Tibial nerve (tissue), 4 donors: ENCODE data around the gene EMX1.

Experiments used
- CTCF ChIP-seq, 5 experiments: fragments of 200-600 bp in 3 of 5; fragments of 450-650 bp in 2 of 5; sonication (generic) in 3 of 5; IDR thresholded peaks; one replicate each; pipeline ENCODE4 v1.5.1; 2016 to 2019; ENCODE audit warnings: antibody characterized with exemption in 5 of 5, mild to moderate bottlenecking in 3 of 5, moderate library complexity in 2 of 5
- EP300 ChIP-seq, 2 donors: sonication (generic); formaldehyde crosslinking; IDR thresholded peaks; one replicate each; pipeline ENCODE4 v1.6.1; 2017; ENCODE audit warnings: antibody characterized with exemption in 2 of 2, mild to moderate bottlenecking in 1 of 2
- POLR2A ChIP-seq, 2 donors: fragments of 450-650 bp; IDR thresholded peaks; one replicate each; pipeline ENCODE4 v1.6.1; 2017; ENCODE audit warnings: antibody characterized with exemption in 2 of 2, mild to moderate bottlenecking in 2 of 2, moderate library complexity in 2 of 2

- no peak for TF ChIP-seq CTCF (IDR thresholded peaks at IDR 0.05)
- TF ChIP-seq POLR2A (IDR thresholded peaks at IDR 0.05) = no peak
- no peak for TF ChIP-seq EP300 (IDR thresholded peaks at IDR 0.05)
Measured at GRCh38 chr2:72963423-72964145, 46.3 kb downstream of the EMX1 start.
